Endothelial cell of umbilical vein (primary cell): ENCODE results near the gene RORB.

Experiments used
- EZH2 ChIP-seq: IDR thresholded peaks from 2 replicates; pipeline ENCODE4 v1.6.1; 2012; ENCODE audit warnings: borderline replicate concordance, low read depth, mild to moderate bottlenecking, moderate library complexity, low read length, inconsistent platforms; ENCODE audit not compliant: severe bottlenecking
- FOS ChIP-seq: IDR thresholded peaks from 2 replicates; pipeline ENCODE4 v1.6.1; 2011; ENCODE audit warnings: mild to moderate bottlenecking, low read length, moderate library complexity, borderline replicate concordance; ENCODE audit not compliant: insufficient read depth
- MAX ChIP-seq: IDR thresholded peaks from 2 replicates; pipeline ENCODE4 v1.6.1; 2011; ENCODE audit not compliant: insufficient read depth, insufficient read length
- POLR2A ChIP-seq: IDR thresholded peaks from 2 replicates; pipeline ENCODE4 v1.6.1; 2012; ENCODE audit warnings: low read depth, mild to moderate bottlenecking, control low read depth, low read length
- POLR2AphosphoS5 ChIP-seq: IDR thresholded peaks from 2 replicates; pipeline ENCODE4 v1.6.1; 2012; ENCODE audit warnings: low read depth, mild to moderate bottlenecking, control low read depth, low read length, moderate library complexity; ENCODE audit not compliant: insufficient read depth
- TF ChIP-seq, protein P1 (sequence below), 2 donors: IDR thresholded peaks; 1 replicate in 1 of 2; 2 replicates in 1 of 2; pipeline ENCODE4 v1.5.1; 2011; ENCODE audit warnings: low read length in 2 of 2, mild to moderate bottlenecking in 2 of 2, moderate library complexity in 2 of 2, control low read depth in 1 of 2, inconsistent platforms in 1 of 2, low read depth in 1 of 2; ENCODE audit not compliant: insufficient read depth in 1 of 2; ENCODE audit errors: extremely low read depth in 1 of 2

DNA sequence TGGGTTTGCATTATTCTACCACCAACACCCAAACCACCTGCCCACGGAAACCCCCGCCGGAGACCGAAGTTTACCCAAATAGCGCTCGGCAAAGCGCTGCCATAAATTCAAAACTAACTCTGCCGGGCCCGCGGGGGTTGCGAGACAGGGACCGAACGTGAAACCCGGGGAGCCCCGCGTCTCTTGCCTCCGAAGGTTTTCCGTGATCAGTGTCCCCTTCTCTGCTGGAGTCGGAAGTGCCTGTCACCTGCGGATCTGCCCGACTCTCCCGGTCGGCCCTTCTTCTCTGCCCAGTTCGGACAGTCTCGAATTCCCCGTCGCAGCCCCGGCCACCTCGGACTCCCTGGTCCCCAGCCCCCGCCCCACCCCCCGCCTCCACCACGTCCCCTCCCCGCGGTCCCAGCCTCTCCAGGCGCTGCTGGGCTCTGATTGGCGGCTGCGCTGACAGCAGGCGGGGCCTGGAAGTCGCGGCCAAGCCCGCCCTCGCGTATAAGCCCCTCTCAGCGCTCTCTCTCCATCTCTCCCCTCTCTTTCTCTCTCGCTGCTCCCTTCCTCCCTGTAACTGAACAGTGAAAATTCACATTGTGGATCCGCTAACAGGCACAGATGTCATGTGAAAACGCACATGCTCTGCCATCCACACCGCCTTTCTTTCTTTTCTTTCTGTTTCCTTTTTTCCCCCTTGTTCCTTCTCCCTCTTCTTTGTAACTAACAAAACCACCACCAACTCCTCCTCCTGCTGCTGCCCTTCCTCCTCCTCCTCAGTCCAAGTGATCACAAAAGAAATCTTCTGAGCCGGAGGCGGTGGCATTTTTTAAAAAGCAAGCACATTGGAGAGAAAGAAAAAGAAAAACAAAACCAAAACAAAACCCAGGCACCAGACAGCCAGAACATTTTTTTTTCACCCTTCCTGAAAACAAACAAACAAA, at the start of gene RORB:
- TF ChIP-seq EZH2 = no peak
- TF ChIP-seq FOS = no peak
- TF ChIP-seq MAX = no peak
- TF ChIP-seq, protein P1, sequence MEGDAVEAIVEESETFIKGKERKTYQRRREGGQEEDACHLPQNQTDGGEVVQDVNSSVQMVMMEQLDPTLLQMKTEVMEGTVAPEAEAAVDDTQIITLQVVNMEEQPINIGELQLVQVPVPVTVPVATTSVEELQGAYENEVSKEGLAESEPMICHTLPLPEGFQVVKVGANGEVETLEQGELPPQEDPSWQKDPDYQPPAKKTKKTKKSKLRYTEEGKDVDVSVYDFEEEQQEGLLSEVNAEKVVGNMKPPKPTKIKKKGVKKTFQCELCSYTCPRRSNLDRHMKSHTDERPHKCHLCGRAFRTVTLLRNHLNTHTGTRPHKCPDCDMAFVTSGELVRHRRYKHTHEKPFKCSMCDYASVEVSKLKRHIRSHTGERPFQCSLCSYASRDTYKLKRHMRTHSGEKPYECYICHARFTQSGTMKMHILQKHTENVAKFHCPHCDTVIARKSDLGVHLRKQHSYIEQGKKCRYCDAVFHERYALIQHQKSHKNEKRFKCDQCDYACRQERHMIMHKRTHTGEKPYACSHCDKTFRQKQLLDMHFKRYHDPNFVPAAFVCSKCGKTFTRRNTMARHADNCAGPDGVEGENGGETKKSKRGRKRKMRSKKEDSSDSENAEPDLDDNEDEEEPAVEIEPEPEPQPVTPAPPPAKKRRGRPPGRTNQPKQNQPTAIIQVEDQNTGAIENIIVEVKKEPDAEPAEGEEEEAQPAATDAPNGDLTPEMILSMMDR (IDR thresholded peaks at IDR 0.05; ENCODE audit: extremely low read depth in 1 of 2, insufficient read depth in 1 of 2, low read depth in 1 of 2, low read length in 2 of 2) = no peak
- no peak for TF ChIP-seq POLR2AphosphoS5
- TF ChIP-seq POLR2A = no peak
